ENCODE results near the gene CUL7.

The CUL7 gene

DNA sequence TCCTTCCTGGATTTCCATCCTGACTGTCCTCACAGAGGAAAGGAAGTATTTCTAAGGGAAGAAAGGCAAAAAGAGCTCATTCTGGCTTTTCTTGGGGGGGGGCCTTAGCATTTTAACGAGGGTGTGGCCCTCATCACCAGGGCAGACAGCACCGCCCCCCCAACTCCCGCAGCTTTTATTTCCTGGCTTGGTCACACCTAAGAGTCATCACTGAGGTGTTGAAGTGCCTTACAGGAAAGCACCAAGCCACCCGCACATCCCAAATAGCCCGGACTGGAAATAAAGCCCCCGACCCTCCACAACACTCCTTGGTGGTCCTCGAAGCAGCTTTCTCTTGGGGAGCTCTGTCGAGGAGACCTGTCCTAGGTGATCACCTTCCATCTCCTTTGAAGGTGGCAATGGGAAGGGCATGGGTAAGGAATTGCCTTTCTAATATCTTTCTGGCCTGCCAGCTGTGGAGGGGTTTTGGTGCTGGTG is 23.7 kb upstream of the CUL7 start:
- H3K4me3 ChIP-seq (ENCODE audit: low read length): peak overlapping the region; percentile 93; the same call in 1 of the 2 replicates
- H3K27ac ChIP-seq (ENCODE audit: low read length): no peak overlapping the region
- no peaks in the 10 kb centered on the region for H3K27me3 ChIP-seq (ENCODE audit: control insufficient read depth, insufficient read depth, low read length)
- no peak for DNase-seq (ENCODE audit: low read depth, low spot score)
- H3K4me1 ChIP-seq (ENCODE audit: control insufficient read depth, insufficient read depth, low read length): peaks cover 8% of the 10 kb centered on the region
- no peaks in the 10 kb centered on the region for H3K36me3 ChIP-seq (ENCODE audit: control insufficient read depth, insufficient read depth, low read length)
- H3K9me3 ChIP-seq (ENCODE audit: control insufficient read depth, insufficient read depth, low read length): no peaks in the 10 kb centered on the region
- no CpG with 5 or more reads among the region's 8 CpGs for WGBS (ENCODE audit: insufficient coverage, insufficient read length)

DNA sequence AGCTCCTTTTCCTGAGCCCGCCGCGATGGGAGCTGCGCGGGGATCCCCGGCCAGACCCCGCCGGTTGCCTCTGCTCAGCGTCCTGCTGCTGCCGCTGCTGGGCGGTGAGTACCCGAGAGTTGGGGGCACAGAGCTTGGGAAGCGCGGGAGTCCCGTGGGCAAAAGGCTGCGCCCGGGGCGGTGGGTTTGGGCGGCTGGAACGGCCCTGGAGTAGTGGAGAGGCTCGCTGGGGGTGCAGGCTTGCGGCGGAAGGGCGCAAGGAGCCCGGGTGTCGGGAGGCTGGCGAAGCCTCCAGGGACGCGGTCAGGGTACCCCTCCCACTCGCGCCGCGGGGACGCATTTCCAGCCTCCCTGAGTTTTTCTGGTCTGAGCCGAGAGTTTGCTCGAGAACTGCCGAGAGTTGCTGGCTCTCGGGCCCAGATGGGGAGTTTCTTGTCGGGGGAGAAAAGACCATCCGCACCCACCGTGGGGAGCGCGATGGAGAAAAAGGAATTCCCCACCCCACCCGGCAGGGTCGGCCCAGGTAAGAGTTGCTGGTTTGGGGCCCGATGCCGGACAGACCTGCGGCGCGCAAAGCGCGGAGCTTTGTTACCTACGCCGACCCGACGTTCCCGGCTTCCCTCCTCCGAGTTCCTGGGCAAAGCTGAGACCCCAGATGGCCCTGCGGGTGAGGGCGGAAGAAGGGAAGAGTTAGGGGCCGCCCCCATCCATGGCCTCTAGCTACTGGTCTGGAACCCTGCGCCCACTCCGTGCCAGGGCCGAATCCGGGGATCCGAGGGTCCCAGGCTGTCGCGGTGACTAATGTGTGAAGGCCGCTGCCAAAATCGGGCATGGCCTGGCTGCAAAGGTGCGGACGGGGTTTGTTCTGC is 23.0 kb upstream of the CUL7 start:
- Histone ChIP-seq H3K9me3 (ENCODE audit: control insufficient read depth, insufficient read depth, low read length) (no peaks in the 10 kb centered on the region), H3K4me1 (ENCODE audit: control insufficient read depth, insufficient read depth, low read length) (peaks cover 8% of the 10 kb centered on the region), H3K36me3 (ENCODE audit: control insufficient read depth, insufficient read depth, low read length) (no peaks in the 10 kb centered on the region; the same call in 1 of the 2 replicates), H3K4me3 (ENCODE audit: low read length) (peak overlapping the region; percentile 93), H3K27ac (ENCODE audit: low read length) (no peak overlapping the region), H3K27me3 (ENCODE audit: control insufficient read depth, insufficient read depth, low read length) (no peaks in the 10 kb centered on the region)
- no peak for DNase-seq (ENCODE audit: low read depth, low spot score)
- WGBS (ENCODE audit: insufficient coverage, insufficient read length): no CpG with 5 or more reads among the region's 72 CpGs

DNA sequence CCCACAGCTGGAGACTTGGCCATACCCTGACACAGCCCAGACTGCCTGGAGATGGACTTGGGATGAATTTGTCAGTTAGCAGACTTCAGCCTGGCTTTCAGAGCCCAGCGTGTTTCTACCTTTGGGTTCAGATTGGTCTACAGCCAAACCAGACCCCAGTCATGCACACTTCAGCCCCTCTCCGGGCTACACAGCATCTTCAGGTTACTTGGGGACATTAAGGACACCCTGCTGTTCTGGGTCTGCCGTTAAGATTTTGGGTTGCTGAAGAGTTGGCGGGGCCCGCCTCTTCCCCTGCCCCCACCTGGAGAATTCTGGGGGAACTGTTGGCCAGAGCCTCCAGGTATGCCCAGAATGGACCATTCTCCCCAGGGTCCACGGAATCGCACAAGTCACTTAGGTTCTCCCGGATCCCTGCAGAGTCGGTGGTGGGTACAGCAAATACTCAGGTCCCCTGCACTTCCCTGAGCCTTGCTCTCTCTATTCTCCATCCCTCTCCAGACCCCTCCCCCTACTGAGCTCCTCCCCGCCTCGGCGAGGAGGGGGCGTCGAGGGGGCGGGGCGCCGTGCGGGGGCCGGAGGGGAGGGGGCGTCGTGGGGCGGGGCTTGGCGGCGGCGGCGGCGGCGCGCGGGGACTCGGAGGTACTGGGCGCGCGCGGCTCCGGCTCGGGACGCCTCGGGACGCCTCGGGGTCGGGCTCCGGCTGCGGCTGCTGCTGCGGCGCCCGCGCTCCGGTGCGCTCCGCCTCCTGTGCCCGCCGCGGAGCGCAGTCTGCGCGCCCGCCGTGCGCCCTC is 22.2 kb upstream of the CUL7 start, which contains the start of gene PTK7:
TSS of gene PTK7 (plus strand) at position 645 of the 794 bp plus-strand sequence. CDS start 175 bp downstream, outside the sequence.
- Histone ChIP-seq H3K4me3 (ENCODE audit: low read length) (peak within 1 kb of the TSS; percentile 93), H3K27me3 (ENCODE audit: control insufficient read depth, insufficient read depth, low read length) (no peaks in the 10 kb centered on the region), H3K27ac (ENCODE audit: low read length) (no peak within 1 kb of the TSS), H3K4me1 (ENCODE audit: control insufficient read depth, insufficient read depth, low read length) (peaks cover 8% of the 10 kb centered on the region), H3K9me3 (ENCODE audit: control insufficient read depth, insufficient read depth, low read length) (no peaks in the 10 kb centered on the region), H3K36me3 (ENCODE audit: control insufficient read depth, insufficient read depth, low read length) (no peaks in the 10 kb centered on the region; the same call in 1 of the 2 replicates)
- no CpG with 5 or more reads among the region's 60 CpGs for WGBS (ENCODE audit: insufficient coverage, insufficient read length)
- DNase-seq (ENCODE audit: low read depth, low spot score): peak; percentile 72

DNA sequence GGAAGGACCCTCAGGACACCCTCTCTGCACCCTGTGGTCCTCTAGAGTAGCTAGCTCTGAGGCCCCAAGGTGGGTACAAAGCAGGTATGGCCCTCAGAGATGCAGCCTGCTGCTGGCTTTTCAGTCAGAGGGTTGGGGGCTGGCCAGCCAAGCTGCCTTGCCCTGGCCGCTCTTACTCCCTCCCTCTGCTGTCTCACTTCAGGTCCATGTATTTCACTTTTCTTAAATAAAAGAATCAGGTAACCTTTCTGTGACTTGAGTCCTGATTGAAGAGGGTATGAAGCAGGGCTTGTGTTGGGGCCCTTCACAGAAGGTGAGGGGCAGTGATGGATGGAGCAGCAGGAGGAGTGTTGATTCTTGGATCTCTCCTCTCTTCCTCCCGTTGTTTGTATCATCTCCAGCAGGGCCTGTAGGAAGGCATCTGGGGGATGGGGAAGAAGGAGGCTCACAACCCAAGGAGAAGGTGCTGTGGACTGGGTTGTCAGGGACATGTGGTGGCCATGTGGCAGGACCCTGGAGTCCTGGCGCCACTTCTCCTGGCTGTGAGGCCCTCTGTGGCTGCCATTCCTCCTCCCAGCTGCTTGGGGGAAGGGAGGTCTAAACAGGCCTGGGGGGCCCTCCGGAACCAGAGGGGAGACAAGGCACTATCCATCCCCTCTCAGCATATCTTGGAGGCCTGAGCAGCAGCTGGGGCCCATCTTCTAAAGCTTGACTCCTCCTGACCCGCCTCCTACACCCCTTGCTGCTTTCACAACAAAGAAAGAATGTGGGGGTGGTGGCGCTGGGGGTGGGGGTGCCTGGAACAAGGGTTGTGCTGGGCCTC is 21.4 kb upstream of the CUL7 start:
- H3K9me3 ChIP-seq (ENCODE audit: control insufficient read depth, insufficient read depth, low read length): no peaks in the 10 kb centered on the region
- no peak for DNase-seq (ENCODE audit: low read depth, low spot score)
- peaks cover 8% of the 10 kb centered on the region for H3K4me1 ChIP-seq (ENCODE audit: control insufficient read depth, insufficient read depth, low read length)
- H3K36me3 ChIP-seq (ENCODE audit: control insufficient read depth, insufficient read depth, low read length): no peaks in the 10 kb centered on the region; the same call in 1 of the 2 replicates
- no peaks in the 10 kb centered on the region for H3K27me3 ChIP-seq (ENCODE audit: control insufficient read depth, insufficient read depth, low read length)
- H3K27ac ChIP-seq (ENCODE audit: low read length): no peak overlapping the region
- no CpG with 5 or more reads among the region's 6 CpGs for WGBS (ENCODE audit: insufficient coverage, insufficient read length)
- H3K4me3 ChIP-seq (ENCODE audit: low read length): no peak overlapping the region; the same call in 1 of the 2 replicates

DNA sequence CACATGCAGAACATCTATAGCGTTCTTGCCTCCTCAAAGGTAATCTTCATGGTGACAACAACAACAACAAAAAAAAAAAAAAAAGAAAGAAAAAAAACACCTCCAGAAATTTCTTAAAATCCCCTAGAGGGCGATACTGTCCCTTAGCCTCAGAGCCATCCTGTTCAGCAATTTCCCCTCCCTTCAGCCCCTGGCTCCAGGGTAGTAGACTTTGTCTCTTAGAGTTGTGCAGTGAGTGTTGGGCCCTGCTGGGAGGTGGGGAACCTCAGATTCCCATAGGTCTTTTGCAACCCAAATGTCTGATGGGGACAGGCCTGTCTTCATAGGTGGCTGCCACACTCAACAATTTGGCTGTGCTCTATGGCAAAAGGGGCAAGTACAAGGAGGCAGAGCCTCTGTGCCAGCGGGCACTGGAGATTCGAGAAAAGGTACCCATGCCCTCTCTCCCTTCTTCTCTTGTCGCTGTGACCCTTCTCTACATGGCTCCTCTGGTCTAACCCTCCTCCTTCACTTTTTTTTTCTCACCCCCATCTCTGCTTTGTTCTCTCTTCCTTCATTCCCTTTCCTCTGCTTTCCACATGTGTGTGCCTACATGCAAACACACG is 16.5 kb upstream of the CUL7 start:
- Histone ChIP-seq H3K4me3 (ENCODE audit: low read length) (no peak overlapping the region), H3K9me3 (ENCODE audit: control insufficient read depth, insufficient read depth, low read length) (no peaks in the 10 kb centered on the region), H3K36me3 (ENCODE audit: control insufficient read depth, insufficient read depth, low read length) (peaks cover 4% of the 10 kb centered on the region), H3K27ac (ENCODE audit: low read length) (no peak overlapping the region), H3K4me1 (ENCODE audit: control insufficient read depth, insufficient read depth, low read length) (peaks cover 2% of the 10 kb centered on the region), H3K27me3 (ENCODE audit: control insufficient read depth, insufficient read depth, low read length) (no peaks in the 10 kb centered on the region)
- no CpG with 5 or more reads among the region's 6 CpGs for WGBS (ENCODE audit: insufficient coverage, insufficient read length)
- no peak for DNase-seq (ENCODE audit: low read depth, low spot score)

DNA sequence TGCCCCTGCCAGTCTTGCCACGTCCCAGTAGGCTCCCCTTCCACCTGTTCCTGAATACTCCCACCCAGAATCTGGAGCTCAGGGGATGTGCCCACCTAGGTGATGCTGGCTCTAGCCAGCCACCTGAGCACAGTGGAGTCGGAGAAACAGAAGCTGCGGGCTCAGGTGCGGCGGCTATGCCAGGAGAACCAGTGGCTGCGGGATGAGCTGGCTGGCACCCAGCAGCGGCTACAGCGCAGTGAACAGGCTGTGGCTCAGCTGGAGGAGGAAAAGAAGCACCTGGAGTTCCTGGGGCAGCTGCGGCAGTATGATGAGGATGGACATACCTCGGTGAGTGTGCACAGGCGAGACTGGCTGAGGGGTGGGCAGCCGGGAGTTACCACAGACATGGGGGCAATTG is 9.2 kb upstream of the CUL7 start:
- Histone ChIP-seq H3K9me3 (ENCODE audit: control insufficient read depth, insufficient read depth, low read length) (no peaks in the 10 kb centered on the region), H3K27me3 (ENCODE audit: control insufficient read depth, insufficient read depth, low read length) (no peaks in the 10 kb centered on the region), H3K27ac (ENCODE audit: low read length) (no peak overlapping the region), H3K36me3 (ENCODE audit: control insufficient read depth, insufficient read depth, low read length) (peaks cover 4% of the 10 kb centered on the region; the same call in 1 of the 2 replicates), H3K4me3 (ENCODE audit: low read length) (no peak overlapping the region), H3K4me1 (ENCODE audit: control insufficient read depth, insufficient read depth, low read length) (no peaks in the 10 kb centered on the region)
- no CpG with 5 or more reads among the region's 12 CpGs for WGBS (ENCODE audit: insufficient coverage, insufficient read length)
- no peak for DNase-seq (ENCODE audit: low read depth, low spot score)

DNA sequence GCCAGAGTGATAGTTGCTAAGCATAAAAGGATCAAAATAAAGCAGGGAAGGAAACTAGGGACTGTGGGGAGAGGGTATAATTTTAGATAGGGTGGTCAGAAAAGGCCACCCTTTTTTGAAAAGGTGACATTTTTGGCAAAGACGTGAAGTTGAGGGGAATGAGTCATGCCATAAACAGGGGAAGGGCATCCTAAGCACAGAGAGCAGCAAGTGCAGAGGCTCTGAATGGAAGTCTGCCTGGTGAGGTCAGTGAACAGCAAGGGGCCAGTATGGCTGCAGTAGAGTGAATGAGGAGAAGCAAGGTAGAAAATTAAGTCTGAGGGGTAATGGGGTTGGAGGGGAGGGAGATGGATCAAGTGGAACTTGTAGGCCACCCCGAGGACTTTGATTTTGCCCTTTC is 8.2 kb upstream of the CUL7 start:
- Histone ChIP-seq H3K27ac (ENCODE audit: low read length) (no peak overlapping the region), H3K4me3 (ENCODE audit: low read length) (no peak overlapping the region), H3K36me3 (ENCODE audit: control insufficient read depth, insufficient read depth, low read length) (peaks cover 4% of the 10 kb centered on the region; the same call in 1 of the 2 replicates), H3K27me3 (ENCODE audit: control insufficient read depth, insufficient read depth, low read length) (no peaks in the 10 kb centered on the region), H3K9me3 (ENCODE audit: control insufficient read depth, insufficient read depth, low read length) (no peaks in the 10 kb centered on the region), H3K4me1 (ENCODE audit: control insufficient read depth, insufficient read depth, low read length) (no peaks in the 10 kb centered on the region)
- no CpG with 5 or more reads among the region's 2 CpGs for WGBS (ENCODE audit: insufficient coverage, insufficient read length)
- DNase-seq (ENCODE audit: low read depth, low spot score): no peak

DNA sequence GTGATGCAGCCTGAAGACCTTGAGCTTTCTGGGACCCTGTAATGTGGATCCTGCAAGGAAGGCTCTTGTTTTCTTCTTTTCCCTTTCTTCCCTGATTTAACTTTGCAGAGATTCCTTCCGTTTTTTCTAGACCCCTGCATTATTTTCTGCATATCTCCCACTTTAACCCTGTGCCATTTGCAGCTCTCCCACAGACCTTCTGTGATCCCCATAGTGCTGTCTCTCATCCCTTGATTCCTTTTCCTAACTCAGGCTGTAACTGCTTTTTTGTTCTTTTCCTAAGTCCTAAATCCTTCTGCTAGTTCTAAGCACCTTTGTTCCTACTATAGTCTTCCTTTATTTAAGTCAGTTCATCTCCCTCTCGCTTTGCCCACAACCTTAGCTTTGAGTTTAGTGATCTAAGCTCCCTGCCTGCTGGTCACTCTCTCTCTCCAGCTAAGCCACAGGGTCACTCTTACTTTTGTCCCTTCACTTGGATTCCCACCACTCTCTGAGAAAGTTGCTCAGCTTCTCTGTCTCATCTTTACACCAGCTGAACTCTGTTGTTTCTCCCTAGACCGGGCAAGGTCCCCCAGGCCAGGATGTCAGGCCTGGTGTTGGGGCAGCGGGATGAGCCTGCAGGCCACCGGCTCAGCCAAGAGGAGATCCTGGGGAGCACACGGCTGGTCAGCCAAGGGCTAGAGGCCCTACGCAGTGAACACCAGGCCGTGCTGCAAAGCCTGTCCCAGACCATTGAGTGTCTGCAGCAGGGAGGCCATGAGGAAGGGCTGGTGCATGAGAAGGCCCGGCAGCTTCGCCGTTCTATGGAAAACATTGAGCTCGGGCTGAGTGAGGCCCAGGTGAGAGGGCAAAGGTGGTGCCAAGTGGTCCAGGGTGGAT is 7.3 kb upstream of the CUL7 start:
- H3K9me3 ChIP-seq (ENCODE audit: control insufficient read depth, insufficient read depth, low read length): no peaks in the 10 kb centered on the region
- DNase-seq (ENCODE audit: low read depth, low spot score): no peak
- H3K4me1 ChIP-seq (ENCODE audit: control insufficient read depth, insufficient read depth, low read length): no peaks in the 10 kb centered on the region
- no peak overlapping the region for H3K27ac ChIP-seq (ENCODE audit: low read length)
- no peak overlapping the region for H3K4me3 ChIP-seq (ENCODE audit: low read length)
- no peaks in the 10 kb centered on the region for H3K27me3 ChIP-seq (ENCODE audit: control insufficient read depth, insufficient read depth, low read length)
- 0 out of 2 replicates have a peak, but pooled peaks cover 3% of the 10 kb centered on the region for H3K36me3 ChIP-seq (ENCODE audit: control insufficient read depth, insufficient read depth, low read length)
- WGBS (ENCODE audit: insufficient coverage, insufficient read length): no CpG with 5 or more reads among the region's 12 CpGs
